GM23338 (cell line): ENCODE results near the gene ARHGEF3. TPM values are rescaled to one million over a fixed set of nuclear protein-coding genes. Genes with fewer than 3 reads are reported as not detected.

Source experiments
- ATAC-seq: fragments of 200-7000 bp; cut with Tn5 transposase; 3 replicates; pipeline ENCODE4 v1.9.1; 2020
- DNase-seq: peaks from one replicate; pipeline ENCODE4 v3.0.0-alpha.2; 2015; ENCODE audit warnings: low spot score
- H2AFZ ChIP-seq: fragments of 200-600 bp; sonication (generic); 2 replicates; pipeline ENCODE4 v1.8.0; 2016; ENCODE audit warnings: antibody characterized with exemption, mild to moderate bottlenecking, moderate library complexity
- H3F3A ChIP-seq: fragments of 200-600 bp; sonication (generic); replicated peaks from 2 replicates; pipeline ENCODE4 v1.8.0; 2017; ENCODE audit warnings: antibody characterized with exemption, mixed run types, low read depth
- H3K27ac ChIP-seq: fragments of 200-600 bp; sonication (generic); 2 replicates; pipeline ENCODE4 v1.6.1; 2016; ENCODE audit warnings: low read depth
- H3K27me3 ChIP-seq: fragments of 200-600 bp; sonication (generic); 2 replicates; pipeline ENCODE4 v1.8.0; 2016; ENCODE audit warnings: mild to moderate bottlenecking, mixed run types, moderate library complexity; ENCODE audit not compliant: insufficient read depth
- H3K36me3 ChIP-seq: fragments of 200-600 bp; sonication (generic); 2 replicates; pipeline ENCODE4 v1.8.0; 2016; ENCODE audit warnings: mild to moderate bottlenecking; ENCODE audit not compliant: insufficient read depth
- H3K4me1 ChIP-seq: fragments of 200-600 bp; sonication (generic); 2 replicates; pipeline ENCODE4 v1.8.0; 2016; ENCODE audit warnings: mild to moderate bottlenecking, moderate library complexity; ENCODE audit not compliant: insufficient read depth
- H3K4me2 ChIP-seq: fragments of 200-600 bp; sonication (generic); 2 replicates; pipeline ENCODE4 v1.7.1; 2017; ENCODE audit warnings: mixed run types
- H3K4me3 ChIP-seq: fragments of 200-600 bp; sonication (generic); 2 replicates; pipeline ENCODE4 v1.6.1; 2016; ENCODE audit warnings: mixed run types
- H3K79me2 ChIP-seq: fragments of 200-600 bp; sonication (generic); replicated peaks from 2 replicates; pipeline ENCODE4 v1.8.0; 2017; ENCODE audit warnings: mild to moderate bottlenecking; ENCODE audit not compliant: insufficient read depth
- H3K9me2 ChIP-seq: fragments of 200-600 bp; sonication (generic); 2 replicates; pipeline ENCODE4 v1.8.0; 2017; ENCODE audit not compliant: insufficient read depth
- H4K20me1 ChIP-seq: fragments of 200-600 bp; sonication (generic); replicated peaks from 2 replicates; pipeline ENCODE4 v1.8.0; 2017; ENCODE audit warnings: mild to moderate bottlenecking; ENCODE audit not compliant: insufficient read depth
- H3K27ac Mint-ChIP-seq: 2 replicates; pipeline ENCODE4 v1.8.0; 2020; ENCODE audit warnings: inconsistent platforms, mild to moderate bottlenecking, moderate library complexity, mixed read lengths
- H3K27me3 Mint-ChIP-seq: 3 replicates; pipeline ENCODE4 v1.8.0; 2022; ENCODE audit warnings: low read depth, mild to moderate bottlenecking, moderate library complexity, mixed read lengths, inconsistent platforms; ENCODE audit not compliant: insufficient read depth, poor library complexity
- H3K36me3 Mint-ChIP-seq: 3 replicates; pipeline ENCODE4 v1.8.0; 2021; ENCODE audit warnings: low read depth, mild to moderate bottlenecking, inconsistent platforms, moderate library complexity, mixed read lengths
- H3K4me1 Mint-ChIP-seq: 3 replicates; pipeline ENCODE4 v1.8.0; 2020; ENCODE audit warnings: mild to moderate bottlenecking, inconsistent platforms, mixed read lengths
- H3K4me3 Mint-ChIP-seq: 3 replicates; pipeline ENCODE4 v1.8.0; 2021; ENCODE audit warnings: moderate library complexity, mild to moderate bottlenecking, inconsistent platforms, mixed read lengths
- H3K9me3 Mint-ChIP-seq: 3 replicates; pipeline ENCODE4 v1.8.0; 2020; ENCODE audit warnings: moderate library complexity, mild to moderate bottlenecking, inconsistent platforms, mixed read lengths
- CREB1 ChIP-seq: fragments of 250-450 bp; sonication (Bioruptor Pico); IDR thresholded peaks from 2 replicates; pipeline ENCODE4 v1.5.0; 2020; ENCODE audit warnings: low read depth, mild to moderate bottlenecking, moderate library complexity
- CTCF ChIP-seq, 2 experiments: fragments of 200-600 bp in 1 of 2; sonication (generic) in 1 of 2; conservative IDR thresholded peaks; 2 replicates each; pipeline versions ENCODE4 v1.5.1 to v1.6.1; 2016 to 2017; ENCODE audit warnings: antibody characterized with exemption in 2 of 2, low read depth in 2 of 2, mild to moderate bottlenecking in 2 of 2, moderate library complexity in 1 of 2
- ETS1 ChIP-seq: IDR thresholded peaks from 2 replicates; pipeline ENCODE4 v1.6.1; 2016; ENCODE audit warnings: antibody characterized with exemption
- EZH2 ChIP-seq: fragments of 200-600 bp; sonication (generic); IDR thresholded peaks from one replicate; pipeline ENCODE4 v1.8.0; 2017; ENCODE audit warnings: antibody characterized with exemption, mild to moderate bottlenecking, low read depth; ENCODE audit not compliant: unreplicated experiment
- EZH2phosphoT487 ChIP-seq: fragments of 200-600 bp; sonication (generic); IDR thresholded peaks from one replicate; pipeline ENCODE4 v1.8.1; 2018; ENCODE audit warnings: antibody characterized with exemption; ENCODE audit not compliant: unreplicated experiment
- POLR2AphosphoS5 ChIP-seq: IDR thresholded peaks from 2 replicates; pipeline ENCODE4 v1.6.1; 2016; ENCODE audit warnings: antibody characterized with exemption, low read depth
- ZNF462 ChIP-seq: fragments of 250-450 bp; sonication (Bioruptor Pico); IDR thresholded peaks from 2 replicates; pipeline ENCODE4 v1.5.0; 2020; ENCODE audit warnings: mild to moderate bottlenecking, moderate library complexity
- polyA plus RNA-seq: library from polyadenylated mRNA; unstranded; fragments of >200 nt; fragmentation: Nextera tagmentation; extraction: Ambion mirVana; gene quantifications from 2 replicates; pipeline ENCODE4 v1.2.1, GENCODE V29; 2016
- total RNA-seq: library from RNA; depleted of rRNA; stranded (reverse); fragments of >200 nt; shearing (Covaris generic); gene quantifications from 2 replicates; pipeline ENCODE4 v1.2.3, GENCODE V29; 2014

ARHGEF3 gene
- total and polyA plus RNA-seq, 2 experiments from 2014 or later, result 5.0 to 5.1 TPM

- Mint-ChIP-seq H3K4me3 (no peak overlapping the region), H3K27ac (no peak overlapping the region), H3K4me1 (peaks cover 3% of the 10 kb centered on the region; the same call in 1 of the 3 replicates), H3K27me3 (peaks cover 7% of the 10 kb centered on the region), H3K9me3 (peaks cover 2% of the 10 kb centered on the region), H3K36me3 (peaks cover 6% of the 10 kb centered on the region; the same call in 2 of the 3 replicates)
- Histone ChIP-seq H3K27me3 (peaks cover 23% of the 10 kb centered on the region), H3K4me2 (no peak overlapping the region), H3K4me3 (no peak overlapping the region), H3K36me3 (no peaks in the 10 kb centered on the region), H3K9me2 (no peaks in the 10 kb centered on the region), H3K79me2 (no peaks in the 10 kb centered on the region), H2AFZ (no peak overlapping the region), H3K27ac (no peak overlapping the region), H4K20me1 (no peaks in the 10 kb centered on the region), H3K4me1 (no peaks in the 10 kb centered on the region), H3F3A (no peaks in the 10 kb centered on the region)
- DNase-seq (no peak), ATAC-seq (no peak)
- TF ChIP-seq CTCF (conservative IDR thresholded peaks at IDR 0.05; ENCODE audit: low read depth in 2 of 2), result no peak
- TF ChIP-seq ZNF462 (CRISPR knock-in tag), result no peak
- TF ChIP-seq ETS1, result no peak
- TF ChIP-seq CREB1 (CRISPR knock-in tag), result no peak
- TF ChIP-seq EZH2, result no peak
- TF ChIP-seq EZH2phosphoT487, result no peak
- no peak for TF ChIP-seq POLR2AphosphoS5
Measured at GRCh38 chr3:56689303-56689702, 112.4 kb downstream of the ARHGEF3 start.
